Retinal pigment epithelial cell (primary cell): ENCODE measurements around the gene BAIAP2.

Source experiments
- DNase-seq: peaks from one replicate; pipeline ENCODE4 v3.0.0-alpha.2; 2010; ENCODE audit warnings: low read depth
- H3K4me3 ChIP-seq: 2 replicates; pipeline ENCODE4 v1.5.1; 2011; ENCODE audit warnings: mild to moderate bottlenecking, low read length, control low read depth, moderate library complexity
- CTCF ChIP-seq: conservative IDR thresholded peaks from 2 replicates; pipeline ENCODE4 v1.5.1; 2011; ENCODE audit warnings: low read depth, low read length, control low read depth, inconsistent platforms

The BAIAP2 gene

DNA sequence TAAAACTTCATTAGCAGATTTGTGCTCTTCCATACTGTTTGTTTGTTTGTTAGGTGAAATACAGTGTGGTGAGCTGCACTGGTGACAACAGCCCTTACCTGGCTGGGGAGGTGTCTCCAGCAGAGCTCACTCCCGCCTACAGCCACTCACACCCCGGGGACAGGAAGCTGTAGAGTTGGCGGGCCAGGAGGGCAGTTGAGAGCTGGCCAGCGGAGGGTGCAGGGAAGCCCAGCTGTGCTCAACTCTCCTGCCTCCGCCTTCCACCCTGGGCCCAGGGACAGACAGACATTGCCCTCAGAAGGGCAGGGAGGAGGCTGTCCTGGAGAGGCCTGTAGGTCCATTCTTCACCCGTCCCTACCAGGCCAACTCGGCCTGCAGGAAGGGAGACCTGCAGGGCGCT lies 81.8 kb downstream of the BAIAP2 start:
- no peak overlapping the region for H3K4me3 ChIP-seq
- no peak for DNase-seq
- no peak for TF ChIP-seq CTCF

DNA sequence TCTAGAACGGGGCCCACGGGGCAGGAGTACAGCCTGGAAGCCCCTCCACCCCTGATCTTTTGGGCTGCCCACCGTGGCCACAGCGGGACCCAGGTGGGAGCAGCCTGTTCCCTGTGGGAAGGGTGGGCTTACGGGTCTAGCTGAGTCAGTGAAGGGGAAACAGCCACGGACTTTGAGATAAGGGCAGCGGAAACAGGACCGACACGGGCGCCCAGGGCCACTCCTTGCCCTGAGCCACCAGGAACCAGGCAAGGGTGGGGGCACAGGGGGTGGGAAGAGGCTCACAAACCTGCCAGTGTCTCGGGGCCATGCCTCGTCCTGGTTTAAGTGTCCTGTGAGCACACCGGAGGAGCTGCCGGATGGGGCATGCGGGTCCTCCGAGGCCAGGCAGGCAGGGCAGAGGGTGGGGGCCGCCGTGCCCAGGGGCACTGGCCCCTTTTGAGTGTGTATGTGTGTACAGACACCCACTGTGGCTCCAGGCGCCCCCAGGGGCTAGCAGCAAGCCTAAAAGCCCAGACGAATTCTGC lies 82.8 kb downstream of the BAIAP2 start:
- no peak for TF ChIP-seq CTCF
- H3K4me3 ChIP-seq, result no peak overlapping the region
- DNase-seq, result no peak

GRCh38 chr17:81118308-81119221 lies 83.6 kb downstream of the BAIAP2 start:
- no peak for TF ChIP-seq CTCF
- peak overlapping the region; percentile 40 for H3K4me3 ChIP-seq
- DNase-seq, result no peak

DNA sequence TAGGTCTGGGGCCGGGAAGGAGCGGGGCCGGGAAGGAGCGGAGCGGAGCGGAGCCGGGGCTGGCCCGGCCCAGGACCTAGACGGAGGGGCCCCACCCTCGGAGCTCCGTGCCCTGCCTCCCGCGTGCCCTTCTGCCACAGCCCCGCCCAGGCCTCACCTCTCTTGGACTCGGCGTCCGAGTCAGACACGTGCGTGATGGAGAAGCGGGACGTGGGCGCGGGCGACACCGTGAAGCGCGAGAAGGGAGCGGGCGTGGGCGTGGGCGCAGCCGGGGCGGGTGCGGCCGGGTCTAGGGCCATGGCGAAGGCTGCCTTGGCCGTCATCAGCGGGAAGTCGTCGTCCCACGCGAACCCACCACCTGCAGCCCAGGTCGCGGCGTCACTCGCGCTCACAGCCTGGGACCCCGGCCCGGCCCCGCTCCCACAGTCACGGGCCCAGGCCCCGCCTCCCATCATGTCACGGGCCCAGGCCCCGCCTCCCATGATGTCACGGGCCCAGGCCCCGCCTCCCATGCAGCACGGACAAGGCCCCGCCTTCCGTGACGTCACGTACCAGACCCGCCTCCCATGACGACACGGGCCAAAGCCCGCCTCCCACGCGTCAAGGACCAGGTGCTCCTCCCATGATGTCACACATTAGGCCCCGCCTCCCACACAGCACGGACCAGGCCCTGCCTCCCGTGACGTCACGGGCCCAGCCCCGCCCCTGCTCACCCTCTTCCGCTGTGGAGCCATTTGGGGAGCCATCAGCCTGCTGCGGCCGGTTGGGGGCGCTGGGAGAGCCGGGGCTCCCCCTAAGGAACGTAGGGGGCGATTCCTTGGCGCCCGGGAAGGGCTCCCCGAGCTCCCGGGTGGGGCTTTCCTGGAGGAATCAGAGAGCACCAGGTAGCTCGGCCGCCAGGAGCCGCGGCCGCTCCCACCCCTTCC lies 84.5 kb downstream of the BAIAP2 start:
- DNase-seq, result peak; percentile 82
- peak overlapping the region; percentile 40 for H3K4me3 ChIP-seq
- TF ChIP-seq CTCF, result peak; percentile 33

DNA sequence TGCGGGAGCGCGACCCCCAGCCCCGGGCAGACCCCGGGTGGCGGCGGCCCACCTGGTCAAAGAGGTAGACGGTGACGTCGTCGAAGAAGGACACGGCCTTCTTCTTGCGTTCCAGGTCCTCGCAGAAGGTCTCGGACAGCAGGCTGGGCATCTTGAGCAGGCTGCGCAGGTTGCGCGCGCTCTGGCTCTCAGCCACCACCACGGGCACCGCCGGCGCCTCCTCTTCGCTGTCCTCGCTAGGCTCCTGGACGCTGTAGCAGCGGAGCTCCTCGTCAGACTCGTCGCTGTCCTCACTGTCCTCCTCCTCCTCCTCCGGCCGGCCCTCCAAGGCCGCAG lies 85.2 kb downstream of the BAIAP2 start:
- no peak overlapping the region for H3K4me3 ChIP-seq
- TF ChIP-seq CTCF, result no peak
- DNase-seq, result no peak

DNA sequence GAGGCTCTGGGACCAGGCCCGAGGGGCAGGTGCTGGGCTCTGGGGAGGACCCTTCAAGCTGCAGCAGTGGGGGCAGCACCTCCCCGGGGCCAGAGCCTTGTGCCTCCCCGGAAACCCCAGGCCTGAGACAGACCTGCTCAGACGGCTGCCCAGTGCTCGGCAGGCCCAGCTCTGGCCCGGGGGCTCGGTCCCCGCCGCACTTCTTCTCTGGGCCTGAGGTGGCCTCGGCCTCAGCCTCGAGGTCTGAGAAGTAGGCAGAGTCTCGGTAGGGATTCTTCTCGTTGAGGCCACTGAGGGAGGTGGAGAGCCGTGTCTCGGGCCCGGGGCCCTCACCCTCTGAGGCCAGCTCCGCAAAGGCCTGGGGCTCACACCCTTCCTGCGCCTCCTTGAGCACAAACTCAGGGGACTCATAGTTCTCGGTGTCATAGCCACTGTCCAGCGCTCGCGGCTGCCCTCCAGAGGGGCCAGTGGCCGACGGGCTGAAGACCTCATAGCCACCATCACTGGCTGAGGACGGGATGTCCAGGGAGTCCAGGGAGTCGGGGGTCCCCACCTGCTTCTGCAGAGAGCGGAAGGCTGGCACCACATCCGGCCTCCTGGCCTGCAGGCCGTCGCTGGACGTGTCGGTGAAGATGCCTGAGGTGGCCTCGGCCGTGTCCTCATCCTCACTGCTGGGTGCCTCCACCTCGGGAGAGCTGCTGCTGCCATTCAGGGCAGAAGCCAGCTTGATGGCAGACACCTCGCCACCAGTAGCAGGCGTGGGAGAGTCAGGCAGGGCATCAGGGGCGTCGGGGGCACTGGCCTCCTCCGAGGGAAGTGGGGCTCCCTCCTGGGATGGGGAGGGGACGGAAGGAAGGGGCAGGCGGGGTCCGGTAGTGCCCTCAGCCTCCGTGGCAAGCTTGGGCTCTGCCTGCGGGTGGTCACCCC lies 86.0 kb downstream of the BAIAP2 start:
- no peak for TF ChIP-seq CTCF
- DNase-seq, result no peak
- no peak overlapping the region for H3K4me3 ChIP-seq
